8988T (cell line): ENCODE measurements around the gene FAH.

Experiments
- DNase-seq: peaks from one replicate; pipeline ENCODE4 v3.0.0; 2011

The FAH gene

GRCh38 chr15:80174017-80174746, 21.4 kb downstream of the FAH start:
- no peak for DNase-seq

GRCh38 chr15:80175436-80175835, 22.6 kb downstream of the FAH start:
- DNase-seq: no peak

- DNase-seq: no peak
These were observed 23.6 kb downstream of the FAH start for GRCh38 chr15:80176443-80176842.

- no peak for DNase-seq
These were observed 24.4 kb downstream of the FAH start for GRCh38 chr15:80177156-80177555.

DNA sequence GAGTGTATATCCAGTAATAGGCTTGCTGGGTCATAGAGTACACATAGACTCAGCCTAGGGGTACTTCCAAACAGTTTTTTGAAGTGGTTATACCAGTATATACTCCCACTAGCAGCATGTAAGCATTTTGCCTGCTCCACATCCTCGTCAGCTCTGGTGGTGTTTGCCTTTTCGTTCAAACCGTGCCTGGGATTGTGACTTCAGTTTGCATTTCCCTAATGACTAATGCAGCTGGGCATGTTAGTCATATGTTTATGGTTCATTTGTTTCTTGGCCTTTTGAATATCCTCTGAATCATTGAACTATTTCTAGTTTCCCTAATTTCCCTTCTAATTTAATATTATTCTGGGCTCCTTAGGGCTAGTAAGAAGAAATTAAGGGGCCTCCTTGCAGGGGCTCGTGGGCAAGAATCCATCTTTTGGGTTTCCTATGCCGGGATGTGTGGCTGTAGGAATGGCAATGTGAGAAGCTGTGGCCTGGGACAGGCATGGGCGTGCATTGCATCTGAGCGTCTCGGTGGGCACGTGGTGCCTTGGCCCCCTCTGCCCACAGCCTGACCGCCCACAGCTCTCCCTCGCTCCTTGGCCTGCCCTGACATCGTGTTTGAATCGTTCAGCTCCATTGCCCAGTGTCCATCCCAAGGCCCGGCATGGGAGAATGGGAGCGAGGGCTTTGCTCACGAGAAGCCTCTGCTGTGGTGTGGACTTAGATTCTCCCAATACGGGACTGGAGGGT, 26.4 kb downstream of the FAH start:
- DNase-seq: no peak

DNA sequence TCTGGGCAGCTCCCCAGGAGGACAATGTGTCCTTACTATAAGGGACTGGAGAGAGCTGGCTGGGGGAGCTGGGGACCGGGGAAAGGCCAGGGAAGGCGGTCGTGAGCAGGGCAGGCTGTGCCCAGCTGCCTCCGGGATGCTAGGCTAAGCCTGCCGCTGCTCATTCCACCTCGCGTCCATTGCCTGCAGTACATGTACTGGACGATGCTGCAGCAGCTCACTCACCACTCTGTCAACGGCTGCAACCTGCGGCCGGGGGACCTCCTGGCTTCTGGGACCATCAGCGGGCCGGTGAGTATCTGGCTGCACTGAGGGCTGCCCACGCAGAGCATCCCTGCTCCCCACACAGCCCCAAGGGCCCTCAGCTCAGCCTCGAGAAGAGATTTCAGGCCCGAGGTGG, 27.1 kb downstream of the FAH start:
- no peak for DNase-seq

- no peak for DNase-seq
These were observed 27.7 kb downstream of the FAH start for GRCh38 chr15:80180468-80180867.

GRCh38 chr15:80180986-80181385, 28.2 kb downstream of the FAH start:
- no peak for DNase-seq

GRCh38 chr15:80182611-80183261, 29.9 kb downstream of the FAH start:
- no peak for DNase-seq

DNA sequence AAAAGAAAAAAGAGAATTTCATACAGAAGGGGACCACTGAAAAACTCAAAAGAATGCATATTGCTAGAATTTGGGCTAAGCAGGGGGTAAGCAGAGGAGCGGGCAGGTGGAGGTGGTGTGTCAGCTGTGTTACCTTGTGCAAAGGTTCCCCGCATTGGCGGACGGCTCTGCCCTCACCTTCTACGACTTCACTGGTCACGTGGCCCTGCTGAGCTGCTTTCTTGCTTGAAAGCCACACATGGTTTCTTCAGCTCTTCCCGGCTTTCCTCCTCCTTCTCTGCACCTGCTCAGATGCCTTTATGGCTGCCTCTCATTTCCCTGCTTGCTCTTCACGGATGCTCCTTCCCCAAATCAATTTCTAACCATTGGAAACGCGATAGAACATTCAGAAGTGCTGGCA, 30.5 kb downstream of the FAH start:
- no peak for DNase-seq

DNA sequence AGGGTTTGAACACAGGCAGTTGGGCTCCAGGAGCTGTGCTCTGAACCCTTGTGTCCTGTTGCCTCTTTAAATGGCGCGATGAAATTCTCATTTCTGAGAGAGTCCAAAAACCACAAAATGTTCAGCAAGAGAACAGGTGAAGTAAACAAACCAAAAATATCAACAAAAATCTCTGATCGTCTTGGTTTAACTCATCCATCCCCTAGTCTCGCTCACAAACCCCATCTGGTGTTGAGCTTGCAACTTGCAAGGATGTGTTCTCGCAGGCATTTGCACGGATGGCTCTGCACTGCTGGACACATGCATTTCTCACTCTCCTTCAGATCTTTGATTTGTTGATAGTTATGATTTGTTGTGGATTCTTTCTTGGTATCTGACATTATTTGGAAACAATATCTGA, 31.1 kb downstream of the FAH start:
- DNase-seq: no peak

- DNase-seq: no peak
These were observed 31.8 kb downstream of the FAH start for GRCh38 chr15:80184554-80184953.

DNA sequence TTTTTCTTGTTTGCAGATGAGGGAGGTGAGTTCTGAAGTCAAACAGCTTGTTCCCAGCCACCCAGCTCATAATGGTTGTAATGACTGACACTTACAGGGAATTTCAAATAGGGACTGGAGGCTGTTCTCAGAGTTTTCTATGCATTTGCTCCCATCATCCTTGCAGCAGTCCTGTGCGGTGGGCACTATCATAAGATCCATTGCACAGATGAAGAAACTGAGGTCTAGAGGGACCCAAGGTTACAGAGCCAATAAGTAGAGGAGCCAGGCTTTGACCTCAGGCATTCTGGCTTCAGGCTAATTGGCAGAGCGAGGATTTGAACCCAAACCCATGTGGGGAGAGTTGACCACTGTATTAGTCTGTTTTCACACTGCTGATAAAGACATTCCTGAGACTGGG, 32.4 kb downstream of the FAH start:
- DNase-seq: no peak

DNA sequence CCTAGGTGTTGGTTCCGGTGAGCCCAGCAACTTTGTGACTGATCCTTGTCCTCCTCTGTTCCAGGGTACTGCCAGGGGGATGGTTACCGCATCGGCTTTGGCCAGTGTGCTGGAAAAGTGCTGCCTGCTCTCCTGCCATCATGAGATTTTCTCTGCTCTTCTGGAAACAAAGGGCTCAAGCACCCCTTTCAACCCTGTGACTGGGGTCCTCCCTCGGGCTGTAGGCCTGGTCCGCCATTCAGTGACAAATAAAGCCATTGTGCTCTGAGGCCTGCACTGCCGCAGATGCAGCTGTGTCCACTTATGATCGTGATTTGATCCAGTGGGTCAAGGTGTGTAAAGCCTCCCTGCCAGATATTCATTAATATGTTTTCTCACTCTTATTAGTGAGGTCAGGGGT, 33.3 kb downstream of the FAH start:
- DNase-seq: no peak

GRCh38 chr15:80186597-80186996, 33.8 kb downstream of the FAH start:
- no peak for DNase-seq

GRCh38 chr15:80188251-80188650, 35.5 kb downstream of the FAH start:
- DNase-seq: no peak

- no peak for DNase-seq
These were observed 38.4 kb downstream of the FAH start for GRCh38 chr15:80191198-80191597.

DNA sequence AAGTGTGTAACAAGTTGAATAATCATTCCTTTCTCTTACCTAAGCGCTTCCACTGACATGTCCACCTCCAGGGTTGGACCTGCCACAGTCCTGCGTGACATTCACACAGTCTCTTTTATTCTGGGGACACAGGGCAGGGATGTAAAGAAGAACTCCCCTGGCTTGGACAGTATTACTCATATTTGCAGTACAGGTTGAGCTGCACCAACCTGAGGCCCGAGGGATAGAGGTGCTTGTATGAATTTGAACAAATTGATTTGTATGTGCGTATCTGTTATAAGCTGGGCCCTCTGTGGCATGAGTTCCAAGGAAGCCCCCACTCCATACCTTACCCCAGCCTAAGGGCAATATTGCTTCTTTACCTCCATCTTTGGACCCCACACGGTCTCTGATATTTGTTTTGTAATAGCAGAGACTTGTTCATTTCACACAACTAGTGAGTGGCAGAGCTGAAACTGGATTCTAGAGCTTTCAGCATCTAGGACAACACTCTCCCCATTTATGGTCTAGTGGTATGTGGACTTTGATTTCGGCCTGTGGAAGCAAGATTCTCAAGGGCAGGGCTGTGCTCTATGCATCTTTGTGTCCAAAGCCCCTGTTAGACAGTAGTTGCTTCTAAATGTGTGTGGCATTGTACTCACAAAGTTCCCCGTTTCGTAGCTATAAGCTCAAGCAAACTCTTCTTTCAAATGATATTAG, 39.2 kb downstream of the FAH start:
- DNase-seq: no peak

- no peak for DNase-seq
These were observed 41.4 kb downstream of the FAH start for GRCh38 chr15:80194186-80194585.

DNA sequence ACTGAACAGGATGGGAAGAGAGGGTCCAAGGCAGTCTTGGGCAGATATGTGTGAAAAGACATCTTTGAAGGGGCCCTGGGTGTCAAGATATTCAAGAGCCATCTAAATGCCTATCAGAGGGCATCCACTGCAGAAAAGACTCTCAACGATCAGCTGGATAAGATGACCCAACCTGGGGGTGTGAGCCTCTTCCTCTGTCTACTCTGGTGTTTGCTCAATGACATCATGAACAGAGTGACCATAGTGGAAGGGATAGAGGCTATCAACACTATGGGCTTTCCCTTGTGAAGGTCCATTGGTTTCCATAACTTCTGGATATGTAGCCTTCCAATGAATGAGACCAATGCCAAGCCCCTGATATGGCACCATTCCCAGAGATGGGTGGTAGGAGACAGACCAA, 42.1 kb downstream of the FAH start:
- no peak for DNase-seq

GRCh38 chr15:80199366-80199765, 46.6 kb downstream of the FAH start:
- no peak for DNase-seq

DNA sequence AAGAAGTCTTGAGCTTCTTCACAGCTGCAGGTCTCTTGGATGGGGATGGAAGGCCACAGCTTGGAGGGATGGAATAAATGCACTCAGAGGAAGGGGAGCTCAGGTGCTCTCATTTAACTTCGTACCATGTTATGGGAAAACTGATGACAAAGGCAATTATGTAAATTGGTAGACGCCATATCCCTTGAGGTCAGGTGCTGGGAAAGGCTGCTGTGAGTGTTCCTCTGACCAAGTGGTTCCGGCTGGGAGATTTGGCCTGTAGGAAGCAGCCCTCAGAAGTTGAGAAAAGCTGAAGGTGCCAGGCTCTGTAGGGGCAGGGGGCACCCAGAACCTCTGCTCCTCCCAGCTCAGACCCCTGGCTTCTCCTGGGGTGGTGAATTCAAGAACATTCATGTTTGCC, 47.1 kb downstream of the FAH start:
- DNase-seq: no peak

- no peak for DNase-seq
These were observed 48.6 kb downstream of the FAH start for GRCh38 chr15:80201256-80202015.
